ENCODE measurements around the gene STEAP3. TPM values are rescaled to one million over a fixed set of nuclear protein-coding genes. Genes with fewer than 3 reads are reported as not detected.

STEAP3 gene, protein sequence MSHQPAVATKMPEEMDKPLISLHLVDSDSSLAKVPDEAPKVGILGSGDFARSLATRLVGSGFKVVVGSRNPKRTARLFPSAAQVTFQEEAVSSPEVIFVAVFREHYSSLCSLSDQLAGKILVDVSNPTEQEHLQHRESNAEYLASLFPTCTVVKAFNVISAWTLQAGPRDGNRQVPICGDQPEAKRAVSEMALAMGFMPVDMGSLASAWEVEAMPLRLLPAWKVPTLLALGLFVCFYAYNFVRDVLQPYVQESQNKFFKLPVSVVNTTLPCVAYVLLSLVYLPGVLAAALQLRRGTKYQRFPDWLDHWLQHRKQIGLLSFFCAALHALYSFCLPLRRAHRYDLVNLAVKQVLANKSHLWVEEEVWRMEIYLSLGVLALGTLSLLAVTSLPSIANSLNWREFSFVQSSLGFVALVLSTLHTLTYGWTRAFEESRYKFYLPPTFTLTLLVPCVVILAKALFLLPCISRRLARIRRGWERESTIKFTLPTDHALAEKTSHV
- total RNA-seq (10 to 100 TPM; 40.4 to 43.8 TPM), polyA plus RNA-seq (ENCODE audit: insufficient read length in 6 of 6) (1 to 10 TPM; 1.7 to 4.2 (median 2.8) TPM)
- long read RNA-seq, donor 1, partial matches to known transcripts = 0 of 1 reads
- long read RNA-seq, donor 1, other reads (novel, unspliced or antisense) = 0 of 1 reads
- long read RNA-seq, donor 2, partial matches to known transcripts = 0 of 1 reads
- long read RNA-seq, donor 2, other reads (novel, unspliced or antisense) = 0 of 1 reads
- long read RNA-seq, donor 3 = 0 reads
- long read RNA-seq, donor 4, full-length matches to known transcripts = 11 of 17 reads
- long read RNA-seq, donor 4, partial matches to known transcripts = 3 of 17 reads
- long read RNA-seq, donor 4, other reads (novel, unspliced or antisense) = 3 of 17 reads
- long read RNA-seq, donor 5, partial matches to known transcripts = 0 of 1 reads
- long read RNA-seq, donor 5, other reads (novel, unspliced or antisense) = 0 of 1 reads
- long read RNA-seq, donor 6, partial matches to known transcripts = 21 of 29 reads
- long read RNA-seq, donor 6, other reads (novel, unspliced or antisense) = 7 of 29 reads
- long read RNA-seq, donor 7 = 0 reads
- long read RNA-seq, donor 8, full-length matches to known transcripts = 2 of 2 reads
- long read RNA-seq, donor 8, partial matches to known transcripts = 0 of 2 reads
- long read RNA-seq, donor 8, other reads (novel, unspliced or antisense) = 0 of 2 reads
- long read RNA-seq, donor 9 = 0 reads
- long read RNA-seq, donor 10, full-length matches to known transcripts = 10 of 17 reads
- long read RNA-seq, donor 10, partial matches to known transcripts = 1 of 17 reads
- long read RNA-seq, donor 10, other reads (novel, unspliced or antisense) = 6 of 17 reads
- long read RNA-seq, donor 11 = 0 reads
- long read RNA-seq, donor 12, full-length matches to known transcripts = 1 of 31 reads
- long read RNA-seq, donor 12, partial matches to known transcripts = 17 of 31 reads
- long read RNA-seq, donor 12, other reads (novel, unspliced or antisense) = 13 of 31 reads

DNA sequence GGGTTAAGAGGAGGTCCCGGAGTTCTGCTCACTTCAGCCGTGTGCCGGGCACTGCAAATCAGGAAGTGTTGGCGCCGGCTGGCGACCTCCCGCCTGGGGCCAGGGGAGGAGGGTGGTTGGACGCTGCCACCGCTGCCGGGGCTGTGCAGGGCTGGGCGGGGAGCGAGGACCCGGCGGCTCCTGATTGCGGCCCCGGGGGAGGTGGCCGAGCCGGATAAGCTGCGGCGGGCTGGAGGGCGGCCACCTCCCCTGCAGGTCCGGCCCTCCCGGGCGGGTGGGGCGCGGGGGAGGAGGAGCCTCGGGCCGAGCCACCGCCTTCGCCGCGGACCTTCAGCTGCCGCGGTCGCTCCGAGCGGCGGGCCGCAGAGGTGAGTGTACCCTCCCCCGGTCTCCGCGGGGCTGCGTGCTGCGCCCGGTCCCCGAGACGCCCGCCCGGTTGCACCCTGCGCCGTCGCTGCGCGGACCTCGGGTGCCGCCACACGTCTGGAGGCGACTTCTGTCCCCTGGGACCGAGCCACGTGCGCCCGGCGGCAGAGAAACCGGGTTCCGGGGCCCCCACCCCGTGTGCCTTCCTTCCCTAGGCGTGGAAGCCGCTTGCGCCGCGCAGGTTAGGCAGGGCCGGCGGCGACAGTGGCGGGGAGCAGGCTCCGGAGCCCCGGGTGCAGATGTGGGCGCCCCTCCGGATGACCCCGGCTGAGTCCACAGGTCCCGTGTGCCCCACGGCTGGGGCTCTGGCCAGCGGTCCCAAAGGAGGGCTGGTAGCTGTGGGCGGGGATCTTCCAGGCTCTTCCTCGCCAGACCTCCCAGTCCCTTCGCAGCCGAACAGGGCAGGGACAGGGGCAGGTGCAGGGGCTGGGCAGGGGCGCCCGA, at the start of gene STEAP3:
Gene STEAP3, plus strand, starts transcription at position 314 of the 870 bp plus-strand sequence. CDS start 7,179 bp downstream, outside the sequence.
- Histone ChIP-seq H3K9me3 (no peaks in the 10 kb centered on the region), H3K27ac (peak within 1 kb of the TSS; percentile 39 to 60), H3K4me1 (peaks cover 19 to 22% of the 10 kb centered on the region in 2 donors), H3K36me3 (no peaks in the 10 kb centered on the region), H3K4me3 (peak within 1 kb of the TSS; percentile 67 to 71), H3K27me3 (peaks cover 0 to 20% of the 10 kb centered on the region in 2 donors)
- DNase-seq (peak; percentile 32 to 95 (median 68)), ATAC-seq (peak; percentile 94)
- no peak for TF ChIP-seq CTCF (IDR thresholded peaks at IDR 0.05)
- intact Hi-C loops (cut with DNase I) = no loop called here

DNA sequence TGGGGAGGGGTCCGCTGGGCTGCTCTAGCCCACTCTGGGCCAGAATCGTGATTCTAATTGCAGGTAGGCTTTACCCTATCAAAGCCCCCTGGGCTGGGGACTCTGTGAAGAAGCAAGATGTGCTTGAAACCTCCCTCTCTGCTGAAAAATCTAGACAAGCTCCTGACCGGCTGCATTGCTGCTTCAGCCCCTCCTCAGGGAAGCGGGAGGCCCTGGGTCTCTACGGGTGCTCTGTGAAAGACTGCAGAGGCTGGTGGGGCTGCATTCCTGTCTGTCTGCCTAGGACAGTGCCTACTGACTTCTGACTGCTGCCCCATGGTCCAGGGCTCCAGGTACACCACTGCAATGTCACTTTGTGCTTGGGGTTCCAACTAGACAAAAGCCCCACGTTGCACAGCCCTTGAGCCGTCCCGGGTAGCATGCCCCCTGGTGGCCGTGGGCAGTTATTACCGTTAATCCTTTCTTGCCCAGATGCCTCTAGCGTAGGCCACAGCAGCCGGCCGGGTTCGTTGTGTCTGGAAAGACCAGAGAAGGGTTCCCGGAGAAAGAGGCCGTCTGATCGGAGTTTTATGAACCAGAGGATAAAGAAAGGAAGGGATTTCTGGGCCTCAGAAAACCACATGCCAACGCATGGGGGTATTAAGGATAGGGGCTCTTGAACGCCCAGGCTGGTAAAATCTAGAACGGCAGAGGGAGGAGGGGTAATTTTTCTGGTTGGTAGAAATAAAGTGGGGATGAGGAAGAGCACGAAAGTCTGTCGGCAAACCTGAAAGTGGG, 49.2 kb upstream of the STEAP3 start:
- ATAC-seq (peak; percentile 80), DNase-seq (peak in 2 of 4 donors; percentile 24 to 86)
- Histone ChIP-seq H3K27me3 (peaks cover 0 to 11% of the 10 kb centered on the region in 2 donors), H3K36me3 (no peaks in the 10 kb centered on the region), H3K27ac (no peak overlapping the region), H3K4me1 (no peaks in the 10 kb centered on the region), H3K9me3 (no peaks in the 10 kb centered on the region), H3K4me3 (no peak overlapping the region)
- intact Hi-C loops (cut with DNase I) = no loop called here
- peak; percentile 69 to 72 for TF ChIP-seq CTCF (IDR thresholded peaks at IDR 0.05)

GRCh38 chr2:119174993-119175347, 48.7 kb upstream of the STEAP3 start:
- no peaks in the 10 kb centered on the region for H3K4me1 ChIP-seq
- H3K36me3 ChIP-seq = no peaks in the 10 kb centered on the region
- H3K4me3 ChIP-seq = no peak overlapping the region
- DNase-seq (no peak), ATAC-seq (no peak)
- no peak for TF ChIP-seq CTCF (IDR thresholded peaks at IDR 0.05)
- H3K27ac ChIP-seq = no peak overlapping the region
- H3K27me3 ChIP-seq = peaks cover 0 to 6% of the 10 kb centered on the region in 2 donors
- H3K9me3 ChIP-seq = no peaks in the 10 kb centered on the region
- intact Hi-C loops (cut with DNase I) = no loop called here

DNA sequence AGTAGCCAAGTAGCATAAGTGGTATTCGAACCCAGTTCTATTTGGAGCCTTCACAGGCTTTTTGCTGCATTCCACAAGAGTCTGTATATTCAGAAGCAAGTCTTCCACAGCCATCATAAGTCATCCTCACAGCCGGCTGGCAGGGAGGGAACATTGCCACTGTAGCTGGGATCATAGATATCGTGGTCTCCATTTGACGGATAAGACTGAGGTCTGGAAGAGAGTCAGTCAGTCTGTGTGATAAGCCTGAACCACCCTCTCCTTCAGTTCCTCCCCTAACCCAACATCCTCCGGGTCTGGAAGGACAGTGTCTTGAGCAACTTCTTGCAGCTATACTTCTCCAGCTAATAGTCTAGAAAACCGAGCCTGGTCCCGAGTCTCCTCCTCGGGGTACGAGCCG, 48.1 kb upstream of the STEAP3 start:
- Histone ChIP-seq H3K4me3 (no peak overlapping the region), H3K9me3 (no peaks in the 10 kb centered on the region), H3K27ac (no peak overlapping the region), H3K4me1 (no peaks in the 10 kb centered on the region), H3K27me3 (peaks cover 0 to 1% of the 10 kb centered on the region in 2 donors), H3K36me3 (no peaks in the 10 kb centered on the region)
- intact Hi-C loops (cut with DNase I) = no loop called here
- no peak for ATAC-seq
- TF ChIP-seq CTCF (IDR thresholded peaks at IDR 0.05) = no peak
- DNase-seq = no peak
